ENCODE data around the gene LIN28B. TPM values are rescaled to one million over a fixed set of nuclear protein-coding genes. Genes with fewer than 3 reads are reported as not detected.

Gene LIN28B
- total RNA-seq, 1 experiment from 2014 or later, result 21.6 TPM

- no peaks in the 10 kb centered on the region for H3K9me3 ChIP-seq (ENCODE audit: low read depth, low read length, poor library complexity, severe bottlenecking)
- intact Hi-C loops (cut with micrococcal nuclease; ENCODE audit: unreplicated experiment), result no loop called here
- no peaks in the 10 kb centered on the region for H3K36me3 ChIP-seq (ENCODE audit: insufficient read depth, low read length, poor library complexity, severe bottlenecking)
- no peaks in the 10 kb centered on the region for H3K4me1 ChIP-seq (ENCODE audit: insufficient read depth, low read length, poor library complexity, severe bottlenecking)
- ChIA-PET POLR2A (ENCODE audit: low non-redundant PET) (no interaction called here), CTCF (no interaction called here)
- H3K27me3 ChIP-seq (replicated peaks; ENCODE audit: insufficient read depth, low read depth, low read length, poor library complexity), result no peaks in the 10 kb centered on the region
- H3K27ac ChIP-seq (ENCODE audit: low read depth, low read length, poor library complexity, severe bottlenecking), result no peak overlapping the region
- no peak overlapping the region for H3K4me3 ChIP-seq (ENCODE audit: low read depth, low read length, poor library complexity, severe bottlenecking)
- BruUV-seq (replicated peaks), result no TSS peak
- TF ChIP-seq EZH2 (IDR thresholded peaks at IDR 0.05; ENCODE audit: borderline replicate concordance, low read depth, low read length, poor library complexity, severe bottlenecking), result no peak
- TF ChIP-seq CTCF (conservative IDR thresholded peaks at IDR 0.05; ENCODE audit: low read depth, low read length), result no peak
- DNase-seq (ENCODE audit: low spot score), result no peak
Observed at GRCh38 chr6:105102186-105102585, 145.3 kb downstream of the LIN28B start.

- POLR2A ChIA-PET (ENCODE audit: low non-redundant PET), result no interaction called here
- H3K36me3 ChIP-seq (ENCODE audit: insufficient read depth, low read length, poor library complexity, severe bottlenecking), result no peaks in the 10 kb centered on the region
- H3K27me3 ChIP-seq (replicated peaks; ENCODE audit: insufficient read depth, low read depth, low read length, poor library complexity), result no peaks in the 10 kb centered on the region
- BruUV-seq (replicated peaks), result no TSS peak
- H3K4me1 ChIP-seq (ENCODE audit: insufficient read depth, low read length, poor library complexity, severe bottlenecking), result no peaks in the 10 kb centered on the region
- CTCF ChIA-PET, result no interaction called here
- no peak for TF ChIP-seq EZH2 (IDR thresholded peaks at IDR 0.05; ENCODE audit: borderline replicate concordance, low read depth, low read length, poor library complexity, severe bottlenecking)
- TF ChIP-seq CTCF (conservative IDR thresholded peaks at IDR 0.05; ENCODE audit: low read depth, low read length), result no peak
- intact Hi-C loops (cut with micrococcal nuclease; ENCODE audit: unreplicated experiment), result no loop called here
- no peak for DNase-seq (ENCODE audit: low spot score)
- no peak overlapping the region for H3K4me3 ChIP-seq (ENCODE audit: low read depth, low read length, poor library complexity, severe bottlenecking)
- H3K9me3 ChIP-seq (ENCODE audit: low read depth, low read length, poor library complexity, severe bottlenecking), result no peaks in the 10 kb centered on the region
- no peak overlapping the region for H3K27ac ChIP-seq (ENCODE audit: low read depth, low read length, poor library complexity, severe bottlenecking)
Observed at GRCh38 chr6:105105094-105105493, 148.2 kb downstream of the LIN28B start.

- TF ChIP-seq EZH2 (IDR thresholded peaks at IDR 0.05; ENCODE audit: borderline replicate concordance, low read depth, low read length, poor library complexity, severe bottlenecking), result no peak
- no peak for TF ChIP-seq CTCF (conservative IDR thresholded peaks at IDR 0.05; ENCODE audit: low read depth, low read length)
- Histone ChIP-seq H3K27me3 (replicated peaks; ENCODE audit: insufficient read depth, low read depth, low read length, poor library complexity) (no peaks in the 10 kb centered on the region), H3K4me3 (ENCODE audit: low read depth, low read length, poor library complexity, severe bottlenecking) (no peak overlapping the region), H3K36me3 (ENCODE audit: insufficient read depth, low read length, poor library complexity, severe bottlenecking) (no peaks in the 10 kb centered on the region), H3K27ac (ENCODE audit: low read depth, low read length, poor library complexity, severe bottlenecking) (no peak overlapping the region), H3K4me1 (ENCODE audit: insufficient read depth, low read length, poor library complexity, severe bottlenecking) (no peaks in the 10 kb centered on the region), H3K9me3 (ENCODE audit: low read depth, low read length, poor library complexity, severe bottlenecking) (no peaks in the 10 kb centered on the region)
- DNase-seq (ENCODE audit: low spot score), result no peak
- no TSS peak for BruUV-seq (replicated peaks)
- ChIA-PET POLR2A (ENCODE audit: low non-redundant PET) (no interaction called here), CTCF (no interaction called here)
- intact Hi-C loops (cut with micrococcal nuclease; ENCODE audit: unreplicated experiment), result no loop called here
Observed at GRCh38 chr6:105106260-105106659, 149.4 kb downstream of the LIN28B start.
